RCC 7860 (cell line): ENCODE data around the gene RSBN1.
"Not testable (repeated sequence)": the region's sequence is repeated elsewhere in the genome, so short reads cannot be mapped to it uniquely, and the experiment has no call there.

Source experiments
- DNase-seq: peaks from one replicate; pipeline ENCODE4 v3.0.0-alpha.2; 2015; ENCODE audit warnings: low spot score
- FAIRE-seq: peaks from 2 replicates; lab custom pipeline; 2012; peaks lifted over from hg19 to GRCh38; lab: Jason Lieb, UNC

RSBN1 gene

GRCh38 chr1:113783254-113784103, 28.8 kb downstream of the RSBN1 start:
- DNase-seq (no peak), FAIRE-seq (no peak)

- no peak for DNase-seq
- FAIRE-seq: no peak
Measured at GRCh38 chr1:113782406-113782805, 29.9 kb downstream of the RSBN1 start.

- FAIRE-seq: no peak
- DNase-seq: no peak
Measured at GRCh38 chr1:113780374-113781146, 31.7 kb downstream of the RSBN1 start.

GRCh38 chr1:113779542-113779941, 32.7 kb downstream of the RSBN1 start:
- no peak for FAIRE-seq
- no peak for DNase-seq

- no peak for DNase-seq
- no peak for FAIRE-seq
Measured at GRCh38 chr1:113777561-113777960, 34.7 kb downstream of the RSBN1 start.

- FAIRE-seq (no peak), DNase-seq (no peak)
Measured at GRCh38 chr1:113770031-113770430, 42.2 kb downstream of the RSBN1 start.

- no peak for DNase-seq
- no peak for FAIRE-seq
Measured at GRCh38 chr1:113769601-113769970, 42.7 kb downstream of the RSBN1 start.

- FAIRE-seq: no peak
- DNase-seq: no peak
Measured at GRCh38 chr1:113768916-113769600, 43.2 kb downstream of the RSBN1 start.

- DNase-seq (no peak), FAIRE-seq (no peak)
Measured at GRCh38 chr1:113765306-113766230, 46.7 kb downstream of the RSBN1 start.

GRCh38 chr1:113763661-113764060, 48.6 kb downstream of the RSBN1 start:
- DNase-seq: no peak
- no peak for FAIRE-seq

- FAIRE-seq: no peak
- no peak for DNase-seq
Measured at GRCh38 chr1:113761937-113762336, 50.3 kb downstream of the RSBN1 start.

- DNase-seq (no peak), FAIRE-seq (no peak)
Measured at GRCh38 chr1:113760102-113761080, 51.9 kb downstream of the RSBN1 start.

- peak; percentile 80 for DNase-seq
- FAIRE-seq: no peak
Measured at GRCh38 chr1:113759333-113760101, 52.8 kb downstream of the RSBN1 start, which contains the start of gene PHTF1. TSS of gene PHTF1 (minus strand) at chr1:113759486. CDS start at chr1:113758703, 783 bp downstream.

GRCh38 chr1:113758631-113759332, 53.5 kb downstream of the RSBN1 start:
- no peak for FAIRE-seq
- DNase-seq: no peak

GRCh38 chr1:113756461-113756860, 55.8 kb downstream of the RSBN1 start:
- FAIRE-seq (no peak), DNase-seq (no peak)

GRCh38 chr1:113753333-113753732, 58.9 kb downstream of the RSBN1 start:
- not testable (repeated sequence) for FAIRE-seq, DNase-seq

GRCh38 chr1:113751516-113751915, 60.8 kb downstream of the RSBN1 start:
- DNase-seq: no peak
- FAIRE-seq: no peak

- DNase-seq (no peak), FAIRE-seq (no peak)
Measured at GRCh38 chr1:113751114-113751513, 61.2 kb downstream of the RSBN1 start.
